Frontal cortex (tissue), 4 donors: ENCODE data around the gene STAT2. TPM values are rescaled to one million over a fixed set of nuclear protein-coding genes. Genes with fewer than 3 reads are reported as not detected.
A peak's percentile ranks its signal among the peaks of the same experiment; 100 is the strongest.
"Not testable (repeated sequence)": the region's sequence is repeated elsewhere in the genome, so short reads cannot be mapped to it uniquely, and the experiment has no call there.

Source experiments
- DNase-seq, 2 donors: peaks; one replicate each; pipeline ENCODE4 v3.0.0; 2012; ENCODE audit warnings: low spot score in 2 of 2
- FAIRE-seq: peaks from 2 replicates; lab custom pipeline; 2012; peaks lifted over from hg19 to GRCh38; lab: Jason Lieb, UNC
- total RNA-seq: library from RNA; depleted of rRNA; stranded (reverse); fragments of >200 nt; gene quantifications from one replicate; pipeline ENCODE4 v1.2.3, GENCODE V29; 2014
- donor health status: control.
- donor health status: control.
- donor health status: control.

Gene STAT2
- total RNA-seq, 1 donor from 2014 or later = 75.0 TPM

DNA sequence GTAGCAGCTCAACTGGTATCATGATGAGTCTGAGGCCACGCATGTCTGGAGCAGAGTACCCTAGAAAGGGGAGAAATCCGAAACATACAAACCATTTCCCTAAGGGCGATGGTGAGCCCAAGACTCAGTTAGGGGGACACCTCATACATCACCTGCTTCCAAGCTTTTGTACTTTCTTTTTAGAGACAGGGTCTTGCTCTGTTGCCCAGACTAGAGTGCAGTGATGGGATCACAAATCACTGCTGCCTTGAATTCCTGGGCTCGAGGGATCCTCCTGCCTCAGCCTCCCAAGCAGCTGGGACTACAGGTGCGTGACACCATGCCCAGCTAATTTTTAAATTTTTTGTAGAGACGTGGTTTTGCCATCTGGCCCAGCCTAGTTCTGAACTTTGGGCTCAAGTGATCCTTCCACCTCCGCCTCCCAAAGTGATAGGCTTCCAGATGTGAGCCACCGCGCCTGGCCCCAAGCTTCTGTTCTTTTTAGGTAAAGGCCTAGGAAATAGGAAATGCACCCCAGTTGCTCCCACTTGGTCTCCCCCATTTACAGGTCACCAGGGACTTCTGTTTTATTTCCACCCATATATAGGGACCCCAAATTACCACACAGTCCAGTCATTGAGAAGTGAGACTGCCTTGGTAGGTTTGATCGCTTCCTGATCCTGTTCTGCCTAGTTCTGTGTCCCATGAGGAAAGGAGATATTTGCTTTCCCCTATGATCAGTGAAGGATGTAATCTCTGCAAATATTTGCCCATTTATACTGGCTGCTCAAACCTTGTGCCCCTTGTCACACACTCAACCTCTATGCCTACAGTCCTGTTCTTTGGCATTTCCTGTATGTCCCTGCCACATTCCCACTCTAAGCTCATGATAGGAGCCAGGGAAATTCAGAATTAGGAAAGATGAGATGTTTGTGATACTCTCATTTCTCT is 2.5 kb upstream of the STAT2 start, which contains the start of gene APOF:
APOF (minus strand) TSS at position 728 of the 930 bp plus-strand sequence; CDS start at position 616, 112 bp downstream.
- DNase-seq (no peak), FAIRE-seq (no peak)

DNA sequence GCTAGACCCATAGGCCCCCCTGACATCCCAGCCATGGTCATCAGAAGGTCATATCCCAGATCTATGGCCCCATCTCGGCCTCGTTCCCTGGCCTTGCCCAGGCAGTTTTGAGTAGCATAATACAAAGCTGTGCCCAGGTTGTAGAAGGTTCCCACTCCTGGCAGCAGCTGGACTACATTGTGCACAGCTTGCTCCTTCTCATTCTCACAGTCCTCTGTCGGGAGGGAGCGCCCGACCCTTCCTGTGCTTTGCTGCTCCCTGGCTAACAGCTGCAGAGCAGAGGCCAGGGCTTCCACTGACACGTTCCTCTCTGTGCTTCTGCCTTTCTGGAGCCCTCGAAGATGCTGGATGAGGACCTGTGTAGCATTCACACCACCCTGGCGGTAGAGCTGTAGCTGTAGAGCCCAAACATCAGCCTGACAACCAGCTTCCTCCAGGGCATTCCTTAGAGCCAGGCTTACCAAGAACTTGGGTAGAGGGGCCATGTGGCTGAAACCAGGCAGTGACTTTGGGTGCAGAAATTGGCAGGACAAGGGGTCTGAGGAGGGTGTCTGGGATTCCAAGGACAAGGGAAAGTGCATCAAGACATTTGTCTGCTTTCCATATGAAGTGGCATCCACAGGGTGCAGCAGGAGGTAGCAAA is 1.7 kb upstream of the STAT2 start:
- FAIRE-seq = no peak
- no peak for DNase-seq

DNA sequence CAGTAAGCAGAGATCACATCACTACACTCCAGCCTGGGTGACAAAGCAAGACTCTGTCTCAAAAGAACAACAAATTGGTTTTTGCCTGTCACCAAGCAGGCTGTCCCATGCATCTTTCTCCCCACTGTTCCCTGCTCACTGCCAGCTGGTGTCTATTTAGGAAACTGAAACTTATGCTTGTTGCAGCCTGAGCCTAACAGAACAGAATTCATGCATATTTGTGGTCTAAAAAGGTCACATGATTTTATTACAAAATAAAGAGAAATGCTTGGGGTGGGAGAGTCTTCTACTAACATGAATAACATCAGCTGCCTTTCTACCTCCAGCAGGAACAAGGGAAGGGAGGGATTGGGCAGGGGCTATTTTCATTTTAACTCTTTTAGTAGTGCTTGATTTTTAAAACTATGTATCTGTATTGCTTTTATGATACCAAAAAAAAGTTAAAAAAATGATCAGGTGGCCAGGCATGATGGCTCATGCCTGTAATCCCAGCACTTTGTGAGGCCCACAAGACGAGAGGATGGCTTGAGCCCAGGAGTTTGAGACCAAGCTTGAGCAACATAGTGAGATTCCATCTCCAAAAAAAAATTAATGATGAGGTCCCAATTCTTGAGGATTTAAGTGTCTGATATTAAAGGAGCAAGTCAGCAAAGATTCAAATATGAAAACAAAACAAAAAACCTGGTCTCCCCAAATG is 923 bp downstream of the STAT2 start:
- DNase-seq = no peak
- no peak for FAIRE-seq

DNA sequence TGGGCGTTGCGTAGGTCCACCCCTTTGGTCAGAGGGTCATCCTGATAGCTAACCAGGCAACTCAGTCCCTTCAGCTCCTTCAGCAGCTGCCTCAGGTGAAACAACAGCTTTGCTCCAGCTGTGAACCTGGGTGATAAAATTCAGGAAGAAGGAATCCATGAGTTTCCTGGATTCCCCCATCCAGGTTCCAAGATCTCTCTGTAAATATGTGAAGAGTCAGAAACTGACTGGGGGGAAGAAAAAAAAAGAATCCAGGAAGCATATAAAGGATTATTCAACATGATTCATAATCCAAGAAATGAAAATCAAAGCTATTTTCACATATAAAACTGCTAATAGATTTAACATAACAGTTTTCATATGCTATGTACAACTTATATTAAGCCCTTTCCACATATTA is 8.6 kb downstream of the STAT2 start:
- DNase-seq = no peak
- no peak for FAIRE-seq

DNA sequence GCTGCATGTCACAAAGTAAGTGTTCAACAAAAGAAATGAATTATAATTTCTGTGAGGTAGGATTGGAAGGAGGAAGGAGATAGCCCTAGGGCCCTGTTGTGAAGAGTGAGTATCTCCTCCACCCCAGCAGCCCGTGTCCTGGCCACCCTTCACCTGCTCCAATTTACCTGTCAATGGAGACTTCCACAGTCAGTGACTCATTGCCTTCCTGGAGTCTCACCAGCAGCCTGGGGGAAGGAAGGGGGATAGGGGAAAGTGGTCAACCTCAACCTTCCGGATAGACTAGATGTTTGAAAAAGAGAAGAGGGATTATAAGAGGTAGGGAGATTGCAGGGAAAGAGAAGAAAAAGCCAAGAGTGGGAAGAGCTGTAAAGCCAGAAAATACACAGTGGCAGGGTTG is 9.2 kb downstream of the STAT2 start:
- FAIRE-seq = no peak
- DNase-seq = no peak

DNA sequence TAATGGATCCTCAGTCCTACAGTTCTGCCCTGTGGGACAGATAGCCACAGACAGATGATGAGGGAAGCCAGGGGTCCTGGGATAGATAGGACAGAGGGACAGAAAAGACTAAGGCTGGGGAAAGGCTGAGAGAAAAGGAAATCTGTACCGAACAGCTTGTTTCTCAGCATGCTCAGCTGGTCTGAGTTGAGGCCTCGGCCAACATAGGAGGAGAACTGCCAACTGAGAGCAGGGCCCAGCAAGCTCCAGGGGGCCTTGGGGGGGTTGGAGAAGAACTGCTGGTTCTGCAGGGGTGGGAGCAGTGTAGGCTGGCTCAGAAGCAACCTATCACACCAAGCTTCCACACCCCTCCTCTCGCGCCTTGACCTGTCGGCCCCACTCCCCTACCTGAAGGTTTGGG is 11.1 kb downstream of the STAT2 start:
- FAIRE-seq = no peak
- DNase-seq = no peak

DNA sequence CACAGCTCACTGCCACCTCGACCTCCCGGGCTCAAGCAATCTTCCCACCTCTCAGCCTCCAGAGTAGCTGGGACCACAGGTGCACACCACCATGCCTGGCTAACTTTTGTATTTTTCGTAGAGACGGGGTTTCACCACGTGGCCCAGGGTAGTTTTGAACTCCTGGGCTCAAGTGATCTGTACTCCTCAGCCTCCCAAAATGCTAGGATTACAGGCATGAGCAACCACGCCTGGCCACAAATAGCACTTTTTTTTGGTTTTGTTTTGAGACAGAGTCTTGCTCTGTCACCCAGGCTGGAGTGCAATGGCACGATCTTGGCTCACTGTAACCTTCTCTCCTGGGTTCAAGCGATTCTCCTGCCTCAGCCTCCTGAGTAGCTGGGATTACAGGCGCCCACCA is 12.7 kb downstream of the STAT2 start:
- DNase-seq, FAIRE-seq: not testable (repeated sequence)

DNA sequence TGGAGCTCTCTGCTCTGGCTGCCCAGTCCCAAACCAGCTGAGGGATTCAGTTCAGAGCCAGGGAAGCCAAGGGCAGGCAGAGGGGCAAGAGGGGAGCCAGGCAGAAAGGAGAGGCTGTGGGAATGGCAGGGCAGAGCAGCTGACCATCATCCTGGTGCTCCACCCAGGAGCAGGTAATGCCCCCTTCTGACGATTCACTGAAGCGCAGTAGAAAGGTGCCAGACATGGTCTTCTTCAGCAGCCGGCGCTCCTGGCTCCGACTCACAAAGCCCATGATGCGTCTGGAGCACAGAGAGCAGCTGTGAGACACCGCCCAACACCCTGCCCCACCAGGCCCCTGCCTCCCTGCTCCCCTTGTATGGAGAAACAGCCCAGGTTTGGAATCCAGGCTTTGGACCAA is 13.2 kb downstream of the STAT2 start:
- FAIRE-seq = no peak
- DNase-seq = no peak

DNA sequence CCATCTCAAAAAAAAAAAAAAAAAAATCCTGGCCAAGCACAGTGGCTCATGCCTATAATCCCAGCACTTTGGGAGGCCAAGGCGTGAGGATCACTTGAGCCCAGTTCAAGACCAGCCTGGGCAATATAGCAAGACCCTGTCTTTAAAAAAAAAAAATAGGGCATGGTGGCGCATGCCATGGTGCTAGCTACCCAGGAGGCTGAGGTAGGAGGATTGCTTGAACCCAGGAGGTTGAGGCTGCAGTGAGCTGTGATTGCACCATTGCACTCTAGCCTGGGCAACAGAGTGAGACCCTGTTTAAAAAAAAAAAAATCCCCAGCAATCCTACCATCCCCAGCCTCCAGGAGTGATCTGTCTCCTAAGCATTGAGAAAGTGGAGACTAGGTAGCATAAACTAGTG is 17.6 kb downstream of the STAT2 start:
- not testable (repeated sequence) for DNase-seq, FAIRE-seq

DNA sequence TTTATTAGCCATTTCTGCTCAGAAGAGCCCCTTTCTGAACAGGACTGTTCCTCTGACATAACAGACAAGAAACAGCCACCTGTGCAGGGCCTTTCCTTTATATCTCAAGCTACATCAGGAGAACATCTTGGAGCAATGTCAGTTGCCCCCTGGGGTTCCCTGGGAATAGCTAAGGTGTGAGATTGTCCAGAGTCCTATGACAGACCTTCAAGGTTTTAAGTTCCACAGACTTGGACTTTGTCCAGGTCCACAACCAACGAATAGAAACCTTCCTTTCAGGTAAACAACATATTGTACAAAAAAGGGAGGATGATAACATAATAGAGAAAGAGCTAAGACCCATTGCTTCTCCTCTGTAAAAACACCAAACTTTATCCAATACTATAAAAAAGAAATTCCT is 18.3 kb downstream of the STAT2 start:
- DNase-seq (no peak), FAIRE-seq (no peak)

DNA sequence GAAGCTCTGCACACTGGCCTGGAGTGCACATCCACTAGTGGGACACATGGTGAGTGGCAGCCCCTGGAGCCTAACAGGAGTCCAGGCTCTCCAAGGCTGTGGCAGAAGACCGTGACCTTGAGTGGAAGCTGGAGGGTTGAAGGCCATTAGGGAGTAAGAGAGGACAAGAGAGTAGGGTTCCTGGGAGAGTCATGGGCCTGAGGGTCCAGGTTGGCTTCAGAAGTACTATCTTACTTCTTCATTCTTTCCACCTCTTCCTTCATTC is 20.8 kb downstream of the STAT2 start:
- no peak for FAIRE-seq
- DNase-seq = no peak

DNA sequence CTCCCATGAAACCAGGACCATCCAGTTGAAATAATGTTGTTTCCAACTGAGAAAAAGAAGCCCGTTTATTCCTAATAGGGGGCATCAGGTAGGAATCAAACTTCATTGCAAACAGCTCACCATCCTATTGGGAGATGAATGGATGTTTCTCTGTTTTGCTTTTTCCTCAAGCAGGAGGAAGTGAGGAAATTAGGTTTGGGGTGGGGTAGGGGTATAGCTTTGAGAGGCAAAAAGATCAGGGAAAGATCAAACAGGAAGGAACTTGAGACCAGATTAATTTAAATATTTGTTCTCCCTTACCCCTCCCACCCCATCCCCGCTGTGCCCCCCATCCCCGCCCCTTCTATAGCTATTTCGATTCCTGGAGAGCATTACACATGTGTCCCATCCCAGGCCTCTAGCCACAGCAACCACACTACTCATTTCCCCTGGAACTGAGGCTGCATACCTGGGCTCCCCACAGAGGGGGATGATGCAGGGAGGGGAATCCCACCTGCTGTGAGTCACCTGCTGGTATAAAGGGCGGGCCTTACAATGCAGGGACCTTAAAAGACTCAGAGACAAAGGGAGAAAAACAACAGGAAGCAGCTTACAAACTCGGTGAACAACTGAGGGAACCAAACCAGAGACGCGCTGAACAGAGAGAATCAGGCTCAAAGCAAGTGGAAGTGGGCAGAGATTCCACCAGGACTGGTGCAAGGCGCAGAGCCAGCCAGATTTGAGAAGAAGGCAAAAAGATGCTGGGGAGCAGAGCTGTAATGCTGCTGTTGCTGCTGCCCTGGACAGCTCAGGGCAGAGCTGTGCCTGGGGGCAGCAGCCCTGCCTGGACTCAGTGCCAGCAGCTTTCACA is 21.4 kb downstream of the STAT2 start, which contains the start of gene IL23A:
IL23A (plus strand) TSS at position 577 of the 850 bp plus-strand sequence; CDS start at position 738, 161 bp downstream.
- DNase-seq (no peak), FAIRE-seq (no peak)

DNA sequence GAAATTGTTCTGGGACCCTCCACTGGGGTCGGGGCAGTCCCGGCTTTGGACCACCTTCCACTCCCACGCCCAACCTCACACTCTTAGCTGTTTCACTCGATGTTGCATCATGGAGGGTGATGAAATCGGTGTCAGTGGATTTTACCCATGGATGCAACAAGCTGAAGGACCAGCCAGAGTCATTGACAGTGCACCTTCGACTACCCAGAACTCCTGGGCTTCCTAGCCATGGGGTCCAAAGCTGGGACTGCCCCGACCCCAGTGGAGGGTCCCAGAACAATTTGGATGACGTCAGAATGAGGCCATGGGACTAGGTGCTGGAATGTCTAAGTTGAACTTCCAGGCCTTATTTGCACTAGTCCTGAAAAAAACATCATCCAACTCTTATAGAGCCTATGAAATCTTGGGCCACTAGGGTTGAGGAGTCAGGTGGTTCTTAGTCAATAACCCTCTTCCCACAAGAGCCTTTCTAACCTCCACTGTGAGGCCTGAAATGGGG is 22.1 kb downstream of the STAT2 start:
- FAIRE-seq (no peak), DNase-seq (no peak)

DNA sequence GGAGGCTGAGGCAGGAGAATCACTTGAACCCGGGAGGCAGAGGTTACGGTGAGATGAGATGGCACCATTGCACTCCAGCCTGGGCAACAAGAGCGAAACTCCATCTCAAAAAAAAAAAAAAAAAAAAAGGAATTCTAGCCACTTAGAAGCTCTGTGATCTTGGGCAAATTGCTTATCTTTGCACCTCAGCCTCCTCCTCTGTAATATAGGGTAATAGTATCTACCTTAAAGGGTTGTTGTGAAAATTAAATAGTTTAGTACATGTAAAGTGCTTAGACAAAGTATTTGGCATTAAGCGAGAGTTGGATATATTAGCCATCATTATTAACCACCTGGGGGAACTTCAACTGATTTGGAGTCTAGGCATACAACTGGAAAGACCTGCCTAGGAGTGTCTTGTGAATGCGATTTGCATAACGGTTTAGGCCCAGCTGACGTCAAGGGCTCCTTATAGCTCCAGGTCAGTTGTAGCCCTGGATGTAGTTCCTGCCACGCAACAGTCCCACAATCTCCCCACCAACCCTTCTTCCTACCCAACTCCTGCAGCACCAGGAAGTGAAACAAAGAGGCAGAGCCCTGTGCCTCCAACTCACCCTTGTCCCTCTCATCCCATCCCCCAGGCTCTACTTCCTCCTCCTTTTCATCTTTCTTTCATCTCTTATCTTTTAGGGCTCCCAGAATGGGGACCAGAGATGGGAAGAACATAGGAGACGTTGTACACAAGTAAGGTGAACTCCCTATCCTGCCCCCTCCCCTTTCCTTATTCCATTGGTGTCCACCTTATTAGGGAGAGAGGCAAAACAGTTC is 23.3 kb downstream of the STAT2 start:
- DNase-seq (no peak), FAIRE-seq (no peak)

DNA sequence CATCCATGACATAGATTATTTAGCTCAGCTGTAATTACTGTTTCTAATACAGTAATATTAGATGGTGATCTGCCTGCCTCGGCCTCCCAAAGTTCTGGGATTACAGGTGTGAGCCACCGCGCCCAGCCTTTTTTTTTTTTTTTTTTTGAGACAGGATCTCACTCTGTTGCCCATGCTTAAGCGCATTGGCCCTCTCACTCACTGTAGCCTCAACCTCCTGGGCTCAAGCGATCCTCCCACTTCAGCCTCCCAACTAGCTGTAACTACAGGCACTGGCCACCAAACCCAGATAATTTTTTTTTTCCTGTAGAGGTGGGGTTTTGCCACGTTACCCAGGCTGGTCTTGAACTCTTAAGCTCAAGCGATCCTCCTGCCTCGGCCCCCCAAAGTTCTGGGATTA is 24.4 kb downstream of the STAT2 start:
- not testable (repeated sequence) for DNase-seq, FAIRE-seq

DNA sequence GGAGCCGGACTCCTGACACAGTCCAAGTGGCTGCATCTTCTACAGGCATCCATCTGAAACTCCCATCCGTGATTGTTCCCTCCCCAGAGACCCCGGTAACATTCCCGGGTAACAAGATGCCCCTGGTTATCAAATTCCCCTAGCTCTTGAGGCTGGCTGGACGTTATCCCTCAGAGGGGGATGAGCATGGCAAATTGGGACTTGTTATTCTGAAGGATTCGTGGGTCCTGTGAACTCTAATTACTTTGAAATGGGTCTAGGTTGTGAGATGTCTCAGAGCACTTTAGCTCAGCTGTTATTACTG is 25.5 kb downstream of the STAT2 start:
- DNase-seq (no peak), FAIRE-seq (no peak)

DNA sequence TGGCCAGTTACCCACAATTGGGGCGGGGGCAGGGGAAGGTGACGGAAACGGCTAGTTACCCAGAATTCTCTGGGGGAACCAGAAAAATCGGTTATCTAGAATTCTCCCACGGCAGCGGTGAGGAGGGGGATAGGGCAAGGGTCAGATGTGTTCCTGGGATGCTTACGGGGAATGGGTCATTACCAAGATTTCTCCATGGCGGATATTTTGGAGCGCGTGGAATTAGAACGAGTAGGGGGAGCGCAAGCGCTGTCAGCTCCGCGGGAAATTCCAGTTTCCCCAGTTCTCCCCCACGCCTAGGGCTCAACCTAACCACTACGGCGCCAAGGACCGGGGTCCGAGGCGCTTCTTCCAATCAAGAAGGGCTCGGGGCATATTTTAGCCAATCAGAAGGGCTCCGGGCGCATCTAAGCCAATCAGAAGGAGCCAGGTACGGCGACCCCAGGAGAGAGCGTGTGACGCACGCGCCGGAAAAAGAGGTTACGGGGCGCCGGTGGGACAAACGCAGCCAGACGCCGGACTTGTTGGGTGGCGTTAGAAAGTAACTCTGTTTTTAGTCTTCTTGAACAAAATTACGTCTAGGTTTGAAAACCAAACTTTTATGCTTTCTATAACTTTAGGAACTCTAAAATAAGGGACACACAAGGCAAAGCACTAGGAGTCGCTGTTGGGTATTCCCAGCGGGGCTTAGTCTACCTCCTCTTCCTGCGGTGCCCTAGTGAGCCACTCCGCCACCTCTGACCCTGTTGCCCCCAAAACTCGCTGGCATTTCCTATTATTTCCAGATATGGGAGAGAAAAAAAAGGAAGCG is 26.0 kb downstream of the STAT2 start, which contains the start of gene PAN2:
PAN2 (minus strand) TSS at position 322 of the 811 bp plus-strand sequence. CDS start 906 bp downstream, outside the sequence.
- FAIRE-seq = no peak

DNA sequence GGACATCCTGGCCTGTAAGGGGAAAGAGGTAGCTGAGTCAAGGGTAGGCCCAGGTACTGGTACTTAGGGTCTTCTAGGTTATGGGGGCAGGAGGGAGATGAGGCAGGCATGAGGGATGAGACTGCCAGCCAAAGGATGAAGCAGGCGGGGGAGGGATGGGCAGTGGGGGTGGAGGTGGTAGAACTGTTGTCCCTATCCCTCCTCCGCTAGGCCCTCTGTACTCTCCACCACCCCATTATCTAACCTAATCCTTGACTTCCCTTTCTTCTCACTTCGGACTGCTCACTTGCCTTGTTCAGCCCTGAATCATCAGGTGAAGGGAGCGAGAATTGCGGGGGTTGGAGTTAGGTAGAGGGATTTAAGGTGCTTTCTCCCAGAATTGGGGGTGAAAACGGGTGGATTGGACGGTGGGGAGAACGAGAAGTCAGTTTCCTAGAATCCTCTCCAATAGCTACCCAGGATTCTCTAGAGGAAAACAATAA is 26.7 kb downstream of the STAT2 start:
- FAIRE-seq = no peak
- DNase-seq = no peak

More for the DNA sequence above, 26.0 kb downstream of the STAT2 start, which contains the start of gene PAN2:
- DNase-seq = peak; percentile 78 to 94
